Central memory CD8-positive, alpha-beta T cell (primary cell): ENCODE measurements around the gene NAV3.

ENCODE experiments used
- ATAC-seq: fragments of 150-1000 bp; cut with Tn5 transposase; replicated peaks from 2 replicates; pipeline ENCODE4 v1.10.0; 2022; ENCODE audit warnings: mild to moderate bottlenecking, moderate FRiP score, moderate number of reproducible peaks; ENCODE audit not compliant: poor library complexity, severe bottlenecking; ENCODE audit errors: extremely low read depth
- DNase-seq, 2 donors: peaks; one replicate each; pipeline ENCODE4 v3.0.0; 2021; ENCODE audit warnings: low spot score in 2 of 2
- H3K27ac Mint-ChIP-seq: one replicate; pipeline ENCODE4 v1.8.0; 2022; ENCODE audit warnings: low read depth, mild to moderate bottlenecking, moderate library complexity, mixed read lengths
- H3K27me3 Mint-ChIP-seq: one replicate; pipeline ENCODE4 v1.8.0; 2022; ENCODE audit warnings: mixed read lengths
- H3K36me3 Mint-ChIP-seq: one replicate; pipeline ENCODE4 v1.8.0; 2022; ENCODE audit warnings: mild to moderate bottlenecking, moderate library complexity, mixed read lengths; ENCODE audit not compliant: insufficient read depth
- H3K4me1 Mint-ChIP-seq: one replicate; pipeline ENCODE4 v1.8.0; 2022; ENCODE audit warnings: mixed read lengths
- H3K4me3 Mint-ChIP-seq: one replicate; pipeline ENCODE4 v1.8.0; 2022; ENCODE audit warnings: mild to moderate bottlenecking, moderate library complexity, mixed read lengths
- H3K9me3 Mint-ChIP-seq: one replicate; pipeline ENCODE4 v1.8.0; 2022; ENCODE audit warnings: mixed read lengths

Gene NAV3

GRCh38 chr12:77943466-77943865, 112.8 kb downstream of the NAV3 start:
- Mint-ChIP-seq H3K36me3 (peaks cover 1% of the 10 kb centered on the region), H3K27ac (no peak overlapping the region), H3K9me3 (peaks cover 19% of the 10 kb centered on the region), H3K27me3 (no peaks in the 10 kb centered on the region), H3K4me1 (no peaks in the 10 kb centered on the region), H3K4me3 (no peak overlapping the region)
- DNase-seq (no peak), ATAC-seq (no peak)

DNA sequence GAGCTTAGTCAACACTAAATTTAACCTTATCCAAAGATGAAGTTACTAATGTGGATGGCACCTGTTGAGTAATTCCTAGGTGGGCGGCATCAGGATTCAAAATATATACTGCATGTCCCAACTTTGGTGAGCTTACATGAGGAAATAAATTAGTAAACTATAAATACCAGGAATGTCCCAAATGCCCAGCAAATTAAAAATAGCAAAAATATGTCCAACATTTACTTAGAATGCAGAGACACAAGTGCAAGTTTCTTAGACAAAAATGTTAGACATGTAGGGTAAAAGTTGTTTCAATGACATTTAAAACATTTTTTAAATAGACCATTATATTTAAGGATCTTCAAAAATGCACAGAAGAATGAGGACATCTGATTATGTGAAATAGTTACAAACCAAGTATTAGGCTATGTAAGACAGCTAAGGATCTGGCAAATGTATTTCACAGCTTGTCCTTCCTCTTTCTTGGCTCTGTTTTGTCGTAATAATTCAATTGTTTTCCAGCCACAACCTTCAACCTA, 115.9 kb downstream of the NAV3 start:
- Mint-ChIP-seq H3K27me3 (no peaks in the 10 kb centered on the region), H3K9me3 (peaks cover 14% of the 10 kb centered on the region), H3K36me3 (peaks cover 1% of the 10 kb centered on the region), H3K27ac (no peak overlapping the region), H3K4me1 (no peaks in the 10 kb centered on the region), H3K4me3 (no peak overlapping the region)
- no peak for DNase-seq
- ATAC-seq = no peak

DNA sequence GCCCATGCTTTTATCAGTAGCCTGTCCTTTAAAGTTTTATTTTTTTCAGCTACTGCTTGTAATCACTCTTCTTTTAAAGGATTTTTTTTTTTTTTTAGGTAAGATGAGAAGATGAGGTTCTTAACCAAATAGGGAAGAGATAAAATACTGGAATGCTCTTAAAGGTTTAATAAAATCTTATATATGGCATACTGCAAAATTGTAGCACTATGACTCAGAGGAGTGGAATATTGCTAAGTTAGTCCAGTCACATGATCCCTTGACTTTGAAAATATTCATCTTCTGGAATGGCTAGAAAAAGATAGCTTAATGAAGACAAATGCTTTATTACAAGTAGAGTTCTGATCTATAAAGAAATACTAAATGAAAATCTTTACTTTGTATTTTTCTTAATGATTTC, 116.6 kb downstream of the NAV3 start:
- ATAC-seq (no peak), DNase-seq (no peak)
- no peak overlapping the region for H3K4me3 Mint-ChIP-seq
- H3K9me3 Mint-ChIP-seq = peaks cover 14% of the 10 kb centered on the region
- H3K36me3 Mint-ChIP-seq = peaks cover under 1% of the 10 kb centered on the region
- no peaks in the 10 kb centered on the region for H3K27me3 Mint-ChIP-seq
- H3K4me1 Mint-ChIP-seq = no peaks in the 10 kb centered on the region
- no peak overlapping the region for H3K27ac Mint-ChIP-seq

GRCh38 chr12:77947746-77948145, 117.1 kb downstream of the NAV3 start:
- Mint-ChIP-seq H3K27me3 (no peaks in the 10 kb centered on the region), H3K4me3 (no peak overlapping the region), H3K27ac (no peak overlapping the region), H3K4me1 (no peaks in the 10 kb centered on the region), H3K9me3 (peaks cover 14% of the 10 kb centered on the region), H3K36me3 (no peaks in the 10 kb centered on the region)
- ATAC-seq = no peak
- DNase-seq = no peak

DNA sequence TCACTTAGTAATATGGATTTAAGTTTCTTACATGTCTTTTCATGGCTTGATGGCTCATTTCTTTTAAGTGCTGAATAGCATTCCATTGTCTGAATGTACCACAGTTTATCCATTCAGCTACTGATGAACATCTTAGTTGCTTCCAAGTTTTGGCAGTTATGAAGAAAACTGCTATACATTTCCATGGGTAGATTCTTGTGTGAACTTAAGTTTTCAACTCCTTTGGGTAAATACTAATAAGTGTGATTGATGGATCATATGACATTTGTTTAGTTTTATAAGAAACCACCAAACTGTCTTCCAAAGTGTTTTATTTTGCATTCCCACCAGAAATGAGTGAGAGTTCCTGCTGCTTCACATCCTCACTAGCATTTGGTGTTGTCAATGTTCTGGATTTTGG, 119.2 kb downstream of the NAV3 start:
- H3K9me3 Mint-ChIP-seq = peaks cover 10% of the 10 kb centered on the region
- ATAC-seq = no peak
- no peaks in the 10 kb centered on the region for H3K36me3 Mint-ChIP-seq

DNA sequence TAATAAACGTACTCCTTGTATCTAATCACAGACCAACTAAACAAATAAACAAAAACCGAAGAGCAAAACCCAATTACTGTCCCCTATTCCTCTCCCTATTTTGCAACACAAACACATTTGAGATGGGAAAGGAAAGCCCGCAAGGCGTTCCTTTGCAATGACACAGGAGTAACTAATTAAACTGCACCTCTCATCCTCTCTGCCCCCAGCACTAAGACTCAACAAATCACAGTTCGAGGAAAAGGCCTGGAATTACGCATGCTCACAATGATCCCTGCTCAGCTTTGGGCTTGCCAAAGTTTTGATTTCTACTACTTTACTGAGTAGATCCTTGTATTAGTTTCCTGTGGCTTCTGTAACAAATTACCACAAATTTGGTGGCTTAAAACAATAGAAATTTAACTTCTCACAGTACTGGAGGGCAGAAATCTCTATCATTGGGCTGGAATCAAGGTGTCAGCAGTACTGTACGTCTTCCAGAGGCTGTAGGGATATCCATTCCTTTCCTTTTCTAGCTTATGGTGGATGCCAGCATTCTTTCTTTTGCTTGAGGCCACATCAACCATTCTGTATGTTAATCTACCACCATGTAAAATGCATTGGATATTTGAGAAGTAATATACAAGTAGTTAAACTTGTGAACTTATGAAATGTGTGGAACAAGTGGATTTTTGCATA, 123.0 kb downstream of the NAV3 start:
- Mint-ChIP-seq H3K27ac (no peak overlapping the region), H3K36me3 (no peaks in the 10 kb centered on the region), H3K27me3 (no peaks in the 10 kb centered on the region), H3K4me3 (no peak overlapping the region), H3K9me3 (peaks cover 9% of the 10 kb centered on the region), H3K4me1 (no peaks in the 10 kb centered on the region)
- DNase-seq (no peak), ATAC-seq (no peak)

More for the DNA sequence above, 119.2 kb downstream of the NAV3 start:
- no peaks in the 10 kb centered on the region for H3K4me1 Mint-ChIP-seq
- no peak overlapping the region for H3K4me3 Mint-ChIP-seq
- H3K27ac Mint-ChIP-seq = no peak overlapping the region
- no peak for DNase-seq
- H3K27me3 Mint-ChIP-seq = no peaks in the 10 kb centered on the region

DNA sequence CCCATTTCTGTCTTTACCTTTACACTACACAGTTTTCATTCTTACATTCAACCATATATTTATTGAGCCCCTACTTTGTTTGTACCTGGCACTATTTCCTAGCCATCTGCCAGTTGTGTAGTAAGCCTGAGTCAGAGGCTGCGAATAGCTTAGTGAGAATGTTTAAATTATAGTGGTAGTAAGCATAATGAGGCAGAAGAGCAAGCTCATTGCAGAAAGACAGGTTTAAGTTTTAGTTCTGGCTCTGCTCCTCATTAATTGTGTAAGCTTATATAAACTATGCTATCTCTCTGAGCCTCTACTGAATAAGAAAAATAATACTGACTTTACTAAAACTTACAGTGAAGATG, 123.5 kb downstream of the NAV3 start:
- H3K4me1 Mint-ChIP-seq = no peaks in the 10 kb centered on the region
- H3K36me3 Mint-ChIP-seq = no peaks in the 10 kb centered on the region
- ATAC-seq (no peak), DNase-seq (no peak)
- H3K27ac Mint-ChIP-seq = no peak overlapping the region
- no peak overlapping the region for H3K4me3 Mint-ChIP-seq
- no peaks in the 10 kb centered on the region for H3K27me3 Mint-ChIP-seq
- peaks cover 9% of the 10 kb centered on the region for H3K9me3 Mint-ChIP-seq

DNA sequence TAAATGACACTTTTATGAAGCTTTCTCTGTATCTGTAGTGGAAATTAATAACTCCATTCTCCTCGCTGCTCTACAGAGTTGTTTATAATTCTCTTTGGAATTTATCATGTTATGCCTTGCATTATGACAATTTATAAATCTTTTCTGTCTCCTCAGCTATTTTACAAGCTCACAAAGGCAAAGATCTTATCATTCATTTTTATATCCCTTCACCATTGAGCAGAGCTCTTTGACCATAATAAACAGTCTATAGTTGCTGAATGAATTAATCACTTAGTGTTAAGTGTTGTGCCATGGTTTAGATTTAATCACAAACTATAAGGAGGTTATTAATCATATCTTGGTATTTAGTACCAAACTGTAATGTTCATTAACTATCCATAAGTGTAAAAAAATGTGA, 126.4 kb downstream of the NAV3 start:
- H3K9me3 Mint-ChIP-seq = peaks cover 12% of the 10 kb centered on the region
- DNase-seq (no peak), ATAC-seq (no peak)
- H3K4me1 Mint-ChIP-seq = no peaks in the 10 kb centered on the region
- no peaks in the 10 kb centered on the region for H3K27me3 Mint-ChIP-seq
- no peak overlapping the region for H3K4me3 Mint-ChIP-seq
- no peaks in the 10 kb centered on the region for H3K36me3 Mint-ChIP-seq
- H3K27ac Mint-ChIP-seq = no peak overlapping the region

GRCh38 chr12:77963576-77964178, 133.0 kb downstream of the NAV3 start:
- no peaks in the 10 kb centered on the region for H3K36me3 Mint-ChIP-seq
- H3K4me1 Mint-ChIP-seq = no peaks in the 10 kb centered on the region
- ATAC-seq (no peak), DNase-seq (no peak)
- peaks cover 15% of the 10 kb centered on the region for H3K9me3 Mint-ChIP-seq
- no peak overlapping the region for H3K27ac Mint-ChIP-seq
- no peak overlapping the region for H3K4me3 Mint-ChIP-seq
- H3K27me3 Mint-ChIP-seq = no peaks in the 10 kb centered on the region

DNA sequence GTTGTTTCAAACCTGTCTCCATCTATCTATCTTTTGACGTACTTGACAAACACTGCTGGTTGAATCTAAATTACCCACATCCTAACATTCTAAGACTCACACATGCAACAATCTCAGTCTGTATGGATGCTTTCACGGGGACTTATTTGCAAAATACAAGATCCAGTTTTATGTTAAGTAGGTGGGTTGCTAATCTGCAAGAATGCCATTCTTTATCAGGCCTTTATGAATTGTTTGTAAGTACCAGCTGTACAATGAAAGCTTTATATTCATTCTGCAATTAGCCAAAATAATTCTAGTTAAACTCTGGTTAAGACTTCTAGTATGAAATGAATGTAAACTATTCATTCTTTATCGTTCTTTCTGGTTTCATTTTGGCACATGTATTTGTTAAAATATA, 135.1 kb downstream of the NAV3 start:
- Mint-ChIP-seq H3K4me3 (no peak overlapping the region), H3K9me3 (peaks cover 18% of the 10 kb centered on the region), H3K27ac (no peak overlapping the region), H3K36me3 (no peaks in the 10 kb centered on the region), H3K4me1 (no peaks in the 10 kb centered on the region), H3K27me3 (no peaks in the 10 kb centered on the region)
- ATAC-seq = no peak
- DNase-seq = no peak

GRCh38 chr12:77968021-77968420, 137.3 kb downstream of the NAV3 start:
- ATAC-seq = no peak
- H3K4me3 Mint-ChIP-seq = no peak overlapping the region
- no peaks in the 10 kb centered on the region for H3K4me1 Mint-ChIP-seq
- H3K27ac Mint-ChIP-seq = no peak overlapping the region
- H3K9me3 Mint-ChIP-seq = peaks cover 10% of the 10 kb centered on the region
- no peaks in the 10 kb centered on the region for H3K27me3 Mint-ChIP-seq
- H3K36me3 Mint-ChIP-seq = no peaks in the 10 kb centered on the region
- no peak for DNase-seq

GRCh38 chr12:77968571-77968970, 137.9 kb downstream of the NAV3 start:
- DNase-seq = no peak
- H3K27me3 Mint-ChIP-seq = no peaks in the 10 kb centered on the region
- H3K4me1 Mint-ChIP-seq = no peaks in the 10 kb centered on the region
- H3K9me3 Mint-ChIP-seq = peaks cover 10% of the 10 kb centered on the region
- H3K4me3 Mint-ChIP-seq = no peak overlapping the region
- H3K27ac Mint-ChIP-seq = no peak overlapping the region
- no peaks in the 10 kb centered on the region for H3K36me3 Mint-ChIP-seq
- no peak for ATAC-seq

DNA sequence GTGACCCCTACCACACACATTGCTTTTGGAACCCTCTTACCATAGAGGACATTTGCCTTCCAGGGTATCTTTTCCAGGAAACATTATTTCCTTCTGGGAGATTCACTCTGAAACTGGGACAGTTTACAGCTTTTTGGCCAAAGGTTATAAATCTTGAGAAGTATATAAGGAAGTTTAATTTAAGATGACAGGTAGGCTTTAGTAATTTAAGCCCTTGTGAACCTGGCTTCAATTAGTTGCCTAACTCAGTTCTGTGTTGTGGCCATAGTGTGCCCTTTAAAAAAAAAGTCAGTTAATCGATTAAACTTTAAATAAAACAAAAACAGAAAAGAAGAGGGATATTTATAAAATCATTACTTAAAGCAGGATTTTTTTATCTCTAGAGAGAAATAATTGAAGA, 142.9 kb downstream of the NAV3 start:
- H3K36me3 Mint-ChIP-seq = no peaks in the 10 kb centered on the region
- no peaks in the 10 kb centered on the region for H3K4me1 Mint-ChIP-seq

More for the DNA sequence above, 142.9 kb downstream of the NAV3 start:
- Mint-ChIP-seq H3K4me3 (no peak overlapping the region), H3K9me3 (peaks cover 10% of the 10 kb centered on the region), H3K27ac (no peak overlapping the region), H3K27me3 (no peaks in the 10 kb centered on the region)
- DNase-seq (no peak), ATAC-seq (no peak)
